Activated naive CD4-positive, alpha-beta T cell treated with anti-CD3 and anti-CD28 coated beads, Interleukin-2, amount 50 U/mL, for 24 hours (primary cell): Measurements from ENCODE around the gene TTC19.
A peak's percentile ranks its signal among the peaks of the same experiment; 100 is the strongest.
"Not testable (repeated sequence)": the region's sequence is repeated elsewhere in the genome, so short reads cannot be mapped to it uniquely, and the experiment has no call there.

Experiments used
- H3K27ac Mint-ChIP-seq: one replicate; pipeline ENCODE4 v1.8.0; 2021; ENCODE audit warnings: mild to moderate bottlenecking, mixed read lengths
- H3K27me3 Mint-ChIP-seq: one replicate; pipeline ENCODE4 v1.8.0; 2021; ENCODE audit warnings: mixed read lengths
- H3K36me3 Mint-ChIP-seq: one replicate; pipeline ENCODE4 v1.8.0; 2021; ENCODE audit warnings: mixed read lengths
- H3K4me1 Mint-ChIP-seq: one replicate; pipeline ENCODE4 v1.8.0; 2021; ENCODE audit warnings: mixed read lengths
- H3K4me3 Mint-ChIP-seq: one replicate; pipeline ENCODE4 v1.8.0; 2021; ENCODE audit warnings: mild to moderate bottlenecking, mixed read lengths
- H3K9me3 Mint-ChIP-seq: one replicate; pipeline ENCODE4 v1.8.0; 2021; ENCODE audit warnings: mixed read lengths

The TTC19 gene

GRCh38 chr17:16040710-16041251, 41.2 kb downstream of the TTC19 start:
- peaks cover 16% of the 10 kb centered on the region for H3K36me3 Mint-ChIP-seq
- no peak overlapping the region for H3K4me3 Mint-ChIP-seq
- peaks cover 19% of the 10 kb centered on the region for H3K4me1 Mint-ChIP-seq
- H3K9me3 Mint-ChIP-seq = no peaks in the 10 kb centered on the region
- no peaks in the 10 kb centered on the region for H3K27me3 Mint-ChIP-seq
- peak overlapping the region; percentile 62 for H3K27ac Mint-ChIP-seq

GRCh38 chr17:16044487-16044886, 44.9 kb downstream of the TTC19 start:
- Mint-ChIP-seq H3K27ac (no peak overlapping the region), H3K4me3 (no peak overlapping the region), H3K4me1 (no peaks in the 10 kb centered on the region), H3K36me3 (peaks cover 14% of the 10 kb centered on the region), H3K9me3 (no peaks in the 10 kb centered on the region), H3K27me3 (no peaks in the 10 kb centered on the region)

- Mint-ChIP-seq H3K4me1 (peaks cover 5% of the 10 kb centered on the region), H3K27ac (no peak overlapping the region), H3K4me3 (no peak overlapping the region), H3K36me3 (peaks cover 18% of the 10 kb centered on the region), H3K27me3 (no peaks in the 10 kb centered on the region), H3K9me3 (no peaks in the 10 kb centered on the region)
Observed at GRCh38 chr17:16046966-16047365, 47.3 kb downstream of the TTC19 start.

- Mint-ChIP-seq H3K27me3 (no peaks in the 10 kb centered on the region), H3K4me1 (peaks cover 22% of the 10 kb centered on the region), H3K27ac (no peak overlapping the region), H3K9me3 (no peaks in the 10 kb centered on the region), H3K4me3 (no peak overlapping the region), H3K36me3 (peaks cover 29% of the 10 kb centered on the region)
Observed at GRCh38 chr17:16048811-16049449, 49.3 kb downstream of the TTC19 start.

- no peaks in the 10 kb centered on the region for H3K9me3 Mint-ChIP-seq
- H3K36me3 Mint-ChIP-seq = peaks cover 40% of the 10 kb centered on the region
- peaks cover 30% of the 10 kb centered on the region for H3K4me1 Mint-ChIP-seq
- H3K27ac Mint-ChIP-seq = no peak overlapping the region
- no peaks in the 10 kb centered on the region for H3K27me3 Mint-ChIP-seq
- H3K4me3 Mint-ChIP-seq = no peak overlapping the region
Observed at GRCh38 chr17:16050844-16051243, 51.2 kb downstream of the TTC19 start.

GRCh38 chr17:16052486-16052885, 52.9 kb downstream of the TTC19 start:
- H3K4me3 Mint-ChIP-seq = no peak overlapping the region
- peaks cover 30% of the 10 kb centered on the region for H3K4me1 Mint-ChIP-seq
- peaks cover 37% of the 10 kb centered on the region for H3K36me3 Mint-ChIP-seq
- H3K9me3 Mint-ChIP-seq = no peaks in the 10 kb centered on the region
- H3K27ac Mint-ChIP-seq = no peak overlapping the region
- no peaks in the 10 kb centered on the region for H3K27me3 Mint-ChIP-seq

- H3K9me3 Mint-ChIP-seq, H3K27me3 Mint-ChIP-seq, H3K4me3 Mint-ChIP-seq, H3K27ac Mint-ChIP-seq: not testable (repeated sequence)
- peaks cover 30% of the 10 kb centered on the region for H3K4me1 Mint-ChIP-seq
- peaks cover 42% of the 10 kb centered on the region for H3K36me3 Mint-ChIP-seq
Observed at GRCh38 chr17:16055139-16055538, 55.5 kb downstream of the TTC19 start.

GRCh38 chr17:16061631-16062030, 62.0 kb downstream of the TTC19 start:
- Mint-ChIP-seq H3K4me1 (peaks cover 4% of the 10 kb centered on the region), H3K9me3 (no peaks in the 10 kb centered on the region), H3K4me3 (no peak overlapping the region), H3K27me3 (no peaks in the 10 kb centered on the region), H3K36me3 (peaks cover 27% of the 10 kb centered on the region), H3K27ac (no peak overlapping the region)

GRCh38 chr17:16066125-16066524, 66.5 kb downstream of the TTC19 start:
- Mint-ChIP-seq H3K9me3 (no peaks in the 10 kb centered on the region), H3K27ac (peak overlapping the region; percentile 57), H3K4me3 (no peak overlapping the region), H3K4me1 (peaks cover 21% of the 10 kb centered on the region), H3K36me3 (peaks cover 30% of the 10 kb centered on the region), H3K27me3 (no peaks in the 10 kb centered on the region)

GRCh38 chr17:16068323-16068722, 68.7 kb downstream of the TTC19 start:
- Mint-ChIP-seq H3K27me3 (no peaks in the 10 kb centered on the region), H3K27ac (peak overlapping the region; percentile 15), H3K36me3 (peaks cover 23% of the 10 kb centered on the region)

GRCh38 chr17:16072031-16072430, 72.4 kb downstream of the TTC19 start:
- Mint-ChIP-seq H3K27ac (no peak overlapping the region), H3K27me3 (no peaks in the 10 kb centered on the region), H3K36me3 (peaks cover 26% of the 10 kb centered on the region), H3K4me1 (peaks cover 20% of the 10 kb centered on the region), H3K9me3 (no peaks in the 10 kb centered on the region), H3K4me3 (no peak overlapping the region)

More at GRCh38 chr17:16068323-16068722, 68.7 kb downstream of the TTC19 start:
- H3K4me3 Mint-ChIP-seq = no peak overlapping the region
- peaks cover 17% of the 10 kb centered on the region for H3K4me1 Mint-ChIP-seq
- no peaks in the 10 kb centered on the region for H3K9me3 Mint-ChIP-seq

- H3K36me3 Mint-ChIP-seq = peaks cover 23% of the 10 kb centered on the region
- no peak overlapping the region for H3K4me3 Mint-ChIP-seq
- no peak overlapping the region for H3K27ac Mint-ChIP-seq
- H3K4me1 Mint-ChIP-seq = peaks cover 8% of the 10 kb centered on the region
- H3K27me3 Mint-ChIP-seq = no peaks in the 10 kb centered on the region
- H3K9me3 Mint-ChIP-seq = no peaks in the 10 kb centered on the region
Observed at GRCh38 chr17:16073845-16074244, 74.2 kb downstream of the TTC19 start.

GRCh38 chr17:16074423-16074822, 74.8 kb downstream of the TTC19 start:
- Mint-ChIP-seq H3K27me3 (no peaks in the 10 kb centered on the region), H3K9me3 (no peaks in the 10 kb centered on the region), H3K36me3 (peaks cover 25% of the 10 kb centered on the region), H3K27ac (no peak overlapping the region), H3K4me3 (no peak overlapping the region), H3K4me1 (peaks cover 4% of the 10 kb centered on the region)

GRCh38 chr17:16075949-16076348, 76.3 kb downstream of the TTC19 start:
- Mint-ChIP-seq H3K4me1 (peaks cover 4% of the 10 kb centered on the region), H3K27ac (no peak overlapping the region), H3K27me3 (no peaks in the 10 kb centered on the region), H3K9me3 (no peaks in the 10 kb centered on the region), H3K36me3 (peaks cover 26% of the 10 kb centered on the region), H3K4me3 (no peak overlapping the region)
